HCT116 (cell line): ENCODE measurements around the gene CLASP1. TPM values are rescaled to one million over a fixed set of nuclear protein-coding genes. Genes with fewer than 3 reads are reported as not detected.

ENCODE experiments used
- ATAC-seq: fragments of 200-7000 bp; cut with Tn5 transposase; 2 replicates; pipeline ENCODE4 v1.9.1; 2020; ENCODE audit warnings: mild to moderate bottlenecking, moderate library complexity
- BruUV-seq: library from RNA; stranded (reverse); fragments of 400-500 nt; replicated peaks from 2 replicates; lab custom pipeline; 2021; lab: Mats Ljungman, UMichigan
- CTCF ChIA-PET: fragments of 300-600 bp; sonication (Branson Sonifier 250); formaldehyde crosslinking; loops from one replicate; lab custom pipeline; 2021; ENCODE audit warnings: antibody characterized with exemption; lab: Charles Lee
- POLR2A ChIA-PET: fragments of 300-600, 350-600 bp; sonication (Branson Sonifier 250); formaldehyde crosslinking; loops from one replicate; lab custom pipeline; 2021; ENCODE audit warnings: antibody characterized with exemption; lab: Charles Lee
- RAD21 ChIA-PET, 2 experiments: fragments of 300-600 bp; sonication (Branson Sonifier 250); formaldehyde crosslinking; loops; one replicate each; lab custom pipeline; 2023; ENCODE audit warnings: low total read pairs in 2 of 2; ENCODE audit not compliant: uncharacterized antibody in 2 of 2, unreplicated experiment in 2 of 2, low non-redundant PET in 1 of 2; lab: Charles Lee
- DNase-seq: peaks from one replicate; pipeline ENCODE4 v3.0.0-alpha.2; 2010; ENCODE audit warnings: low read depth, low spot score
- H2AFZ ChIP-seq: fragments of 200-600 bp; shearing (Covaris generic), sonication (generic); 2 replicates; pipeline ENCODE4 v1.6.1; 2017; ENCODE audit warnings: low read depth, mixed run types, mixed read lengths, antibody characterized with exemption, low read length; ENCODE audit not compliant: poor library complexity, severe bottlenecking
- H3K27ac ChIP-seq: 2 replicates; pipeline ENCODE4 v1.5.1; 2012; ENCODE audit warnings: low read depth, low read length
- H3K27me3 ChIP-seq: fragments of 200-600 bp; sonication (generic); 2 replicates; pipeline ENCODE4 v1.6.1; 2016; ENCODE audit warnings: mixed run types, low read length, mixed read lengths; ENCODE audit not compliant: insufficient read depth
- H3K36me3 ChIP-seq, 2 experiments: fragments of 200-500 bp in 1 of 2; fragments of 200-600 bp in 1 of 2; sonication (Bioruptor generic) in 1 of 2; sonication (generic) in 1 of 2; 2 replicates each; pipeline versions ENCODE4 v1.5.1 to v1.6.1; 2014 to 2016; ENCODE audit warnings: low read length in 2 of 2, inconsistent platforms in 1 of 2, mixed read lengths in 1 of 2, mixed run types in 1 of 2; ENCODE audit not compliant: insufficient read depth in 2 of 2, control insufficient read depth in 1 of 2
- H3K4me1 ChIP-seq, 2 experiments: fragments of 200-600 bp in 1 of 2; sonication (generic) in 1 of 2; 2 replicates each; pipeline versions ENCODE4 v1.5.1 to v1.6.1; 2012 to 2017; ENCODE audit warnings: low read length in 2 of 2, inconsistent platforms in 1 of 2, mild to moderate bottlenecking in 1 of 2, mixed read lengths in 1 of 2, mixed run types in 1 of 2, moderate library complexity in 1 of 2; ENCODE audit not compliant: insufficient read depth in 2 of 2, control insufficient read depth in 1 of 2
- H3K4me2 ChIP-seq: fragments of 200-600 bp; sonication (generic); 2 replicates; pipeline ENCODE4 v1.6.1; 2017; ENCODE audit warnings: mixed run types, low read length, mixed read lengths
- H3K4me3 ChIP-seq, 2 experiments: fragments of 200-600 bp in 1 of 2; sonication (generic) in 1 of 2; replicated peaks in 1 of 2; 2 replicates each; pipeline ENCODE4 v1.5.1; 2011 to 2016; ENCODE audit warnings: low read length in 2 of 2, control low read depth in 1 of 2, low read depth in 1 of 2, mild to moderate bottlenecking in 1 of 2, mixed read lengths in 1 of 2, mixed run types in 1 of 2
- H3K79me2 ChIP-seq: fragments of 200-600 bp; sonication (generic); 2 replicates; pipeline ENCODE4 v1.6.1; 2017; ENCODE audit warnings: mild to moderate bottlenecking, mixed run types, low read length, moderate library complexity, mixed read lengths; ENCODE audit not compliant: insufficient read depth
- H3K9ac ChIP-seq: fragments of 200-600 bp; sonication (generic); 2 replicates; pipeline ENCODE4 v1.6.1; 2016; ENCODE audit warnings: low read length, mixed read lengths
- H3K9me2 ChIP-seq: fragments of 200-600 bp; sonication (generic), shearing (Covaris generic); 2 replicates; pipeline ENCODE4 v1.6.1; 2017; ENCODE audit warnings: mixed run types, mild to moderate bottlenecking, moderate library complexity; ENCODE audit not compliant: insufficient read depth
- H3K9me3 ChIP-seq, 2 experiments: fragments of 200-500 bp in 1 of 2; fragments of 200-600 bp in 1 of 2; sonication (Bioruptor generic) in 1 of 2; sonication (generic) in 1 of 2; 2 replicates each; pipeline ENCODE4 v1.6.1; 2014 to 2017; ENCODE audit warnings: low read length in 2 of 2, mixed read lengths in 2 of 2, inconsistent platforms in 1 of 2, low read depth in 1 of 2, mild to moderate bottlenecking in 1 of 2, mixed run types in 1 of 2, moderate library complexity in 1 of 2; ENCODE audit not compliant: control insufficient read depth in 1 of 2, insufficient read depth in 1 of 2
- H4K20me1 ChIP-seq: fragments of 200-600 bp; sonication (generic), shearing (Covaris generic); 2 replicates; pipeline ENCODE4 v1.6.1; 2017; ENCODE audit warnings: mixed run types, mild to moderate bottlenecking, moderate library complexity; ENCODE audit not compliant: insufficient read depth
- CBX3 ChIP-seq: IDR thresholded peaks from 2 replicates; pipeline ENCODE4 v1.6.1; 2012; ENCODE audit warnings: low read depth
- ELF1 ChIP-seq: IDR thresholded peaks from 2 replicates; pipeline ENCODE4 v1.6.1; 2012; ENCODE audit warnings: low read depth, borderline replicate concordance
- FOSL1 ChIP-seq: IDR thresholded peaks from 2 replicates; pipeline ENCODE4 v1.6.1; 2012; ENCODE audit warnings: low read depth
- POLR2A ChIP-seq: IDR thresholded peaks from 2 replicates; pipeline ENCODE4 v1.7.0; 2011; ENCODE audit warnings: borderline replicate concordance; ENCODE audit not compliant: insufficient read depth, insufficient read length; ENCODE audit errors: extremely low read depth
- SP1 ChIP-seq: IDR thresholded peaks from 2 replicates; pipeline ENCODE4 v1.6.1; 2012; ENCODE audit warnings: low read depth
- intact Hi-C: fragments of 100-400 bp; cut with micrococcal nuclease; formaldehyde crosslinking; loops from 2 replicates; pipeline ENCODE4 v1.10.0; 2022
- total RNA-seq: library from RNA; stranded (reverse); gene quantifications from one replicate; pipeline ENCODE4 v1.2.1, GENCODE V29; 2021; ENCODE audit not compliant: unreplicated experiment
- TF ChIP-seq, protein P1 (sequence below): IDR thresholded peaks from 2 replicates; pipeline ENCODE4 v1.6.1; 2011; ENCODE audit warnings: mild to moderate bottlenecking, low read length, moderate library complexity; ENCODE audit not compliant: insufficient replicate concordance; ENCODE audit errors: extremely low read depth
- TF ChIP-seq, protein P2 (sequence below): IDR thresholded peaks from 2 replicates; pipeline ENCODE4 v1.6.1; 2012
- TF ChIP-seq, protein P3 (sequence below): IDR thresholded peaks from 2 replicates; pipeline ENCODE4 v1.6.1; 2012

CLASP1 gene
- total RNA-seq, 1 experiment from 2014 or later: 41.9 TPM

DNA sequence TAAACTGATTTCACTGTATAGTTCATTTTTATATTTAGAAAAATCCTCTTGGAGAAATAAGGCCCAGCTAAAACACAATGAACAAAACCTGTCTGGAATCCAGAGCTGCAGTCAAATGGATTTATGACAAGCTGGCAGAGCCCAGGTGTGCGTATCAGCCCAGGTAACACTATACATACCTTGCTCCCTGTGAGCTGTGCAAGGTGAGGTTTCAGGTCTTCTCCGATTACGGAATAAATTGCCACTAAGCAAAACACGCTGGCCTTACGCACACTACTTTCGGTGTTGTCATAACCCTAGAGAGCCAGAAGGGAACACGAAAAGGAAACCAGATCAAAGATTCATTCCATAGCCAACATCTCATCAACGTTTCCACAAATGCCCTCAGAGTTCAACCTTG, 302.4 kb downstream of the CLASP1 start:
- no peak overlapping the region for H3K4me3 ChIP-seq
- no peaks in the 10 kb centered on the region for H3K9me2 ChIP-seq
- H3K4me2 ChIP-seq: no peak overlapping the region
- H3K4me1 ChIP-seq: no peaks in the 10 kb centered on the region
- ChIA-PET RAD21 (no interaction called here), CTCF (interaction anchor here (0.8 to 1.8 kb wide), 3 partner anchors 9 to 218 kb away, joined by 4 read pairs; no protein-coding TSS in a partner anchor), POLR2A (no interaction called here)
- no peaks in the 10 kb centered on the region for H3K9me3 ChIP-seq
- BruUV-seq: no TSS peak
- H2AFZ ChIP-seq: no peak overlapping the region
- peaks cover 5 to 11% of the 10 kb centered on the region in 2 experiments; a peak in 1 of 4 replicates for H3K36me3 ChIP-seq
- no peak for TF ChIP-seq FOSL1
- TF ChIP-seq, protein P1, sequence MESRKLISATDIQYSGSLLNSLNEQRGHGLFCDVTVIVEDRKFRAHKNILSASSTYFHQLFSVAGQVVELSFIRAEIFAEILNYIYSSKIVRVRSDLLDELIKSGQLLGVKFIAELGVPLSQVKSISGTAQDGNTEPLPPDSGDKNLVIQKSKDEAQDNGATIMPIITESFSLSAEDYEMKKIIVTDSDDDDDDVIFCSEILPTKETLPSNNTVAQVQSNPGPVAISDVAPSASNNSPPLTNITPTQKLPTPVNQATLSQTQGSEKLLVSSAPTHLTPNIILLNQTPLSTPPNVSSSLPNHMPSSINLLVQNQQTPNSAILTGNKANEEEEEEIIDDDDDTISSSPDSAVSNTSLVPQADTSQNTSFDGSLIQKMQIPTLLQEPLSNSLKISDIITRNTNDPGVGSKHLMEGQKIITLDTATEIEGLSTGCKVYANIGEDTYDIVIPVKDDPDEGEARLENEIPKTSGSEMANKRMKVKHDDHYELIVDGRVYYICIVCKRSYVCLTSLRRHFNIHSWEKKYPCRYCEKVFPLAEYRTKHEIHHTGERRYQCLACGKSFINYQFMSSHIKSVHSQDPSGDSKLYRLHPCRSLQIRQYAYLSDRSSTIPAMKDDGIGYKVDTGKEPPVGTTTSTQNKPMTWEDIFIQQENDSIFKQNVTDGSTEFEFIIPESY: no peak
- no peak for TF ChIP-seq CBX3
- TF ChIP-seq, protein P2, sequence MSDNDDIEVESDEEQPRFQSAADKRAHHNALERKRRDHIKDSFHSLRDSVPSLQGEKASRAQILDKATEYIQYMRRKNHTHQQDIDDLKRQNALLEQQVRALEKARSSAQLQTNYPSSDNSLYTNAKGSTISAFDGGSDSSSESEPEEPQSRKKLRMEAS: no peak
- TF ChIP-seq ELF1: no peak
- TF ChIP-seq SP1: no peak
- ATAC-seq: no peak
- H3K79me2 ChIP-seq: no peaks in the 10 kb centered on the region
- no peaks in the 10 kb centered on the region for H3K27me3 ChIP-seq
- H3K9ac ChIP-seq: no peak overlapping the region
- H4K20me1 ChIP-seq: no peaks in the 10 kb centered on the region
- DNase-seq: no peak
- H3K27ac ChIP-seq: no peak overlapping the region
- intact Hi-C loops: no loop called here

DNA sequence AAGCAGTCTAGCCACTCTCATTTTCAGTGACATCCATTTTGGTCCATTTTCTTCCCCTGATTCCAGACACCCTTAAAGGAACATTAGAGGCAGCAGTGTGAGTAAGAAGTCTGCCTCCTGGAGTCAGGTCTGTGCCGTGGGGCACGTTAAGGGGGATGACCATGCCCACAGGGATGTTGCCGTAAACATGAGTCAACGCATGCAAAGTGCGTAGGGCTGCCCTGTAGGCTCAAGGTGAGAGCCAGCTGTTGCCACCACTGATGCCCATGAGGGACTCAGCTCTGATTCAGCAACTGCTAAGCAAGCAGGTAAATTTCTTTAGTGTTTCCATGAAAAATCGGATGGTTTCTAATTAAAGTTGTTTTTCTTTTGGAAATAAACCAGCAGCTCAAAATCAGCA, 302.9 kb downstream of the CLASP1 start:
- no peak overlapping the region for H3K4me2 ChIP-seq
- H3K27me3 ChIP-seq: no peaks in the 10 kb centered on the region
- no TSS peak for BruUV-seq
- H3K4me1 ChIP-seq: no peaks in the 10 kb centered on the region
- no peaks in the 10 kb centered on the region for H3K9me2 ChIP-seq
- intact Hi-C loops: no loop called here
- ChIA-PET RAD21 (no interaction called here), CTCF (interaction anchor here (1.8 kb wide), 1 partner anchor 218 kb away, joined by 4 read pairs; no protein-coding TSS in a partner anchor), POLR2A (no interaction called here)
- H3K9ac ChIP-seq: no peak overlapping the region
- H3K4me3 ChIP-seq: no peak overlapping the region
- H3K79me2 ChIP-seq: no peaks in the 10 kb centered on the region
- H4K20me1 ChIP-seq: no peaks in the 10 kb centered on the region
- H3K9me3 ChIP-seq: no peaks in the 10 kb centered on the region
- TF ChIP-seq, protein P3, sequence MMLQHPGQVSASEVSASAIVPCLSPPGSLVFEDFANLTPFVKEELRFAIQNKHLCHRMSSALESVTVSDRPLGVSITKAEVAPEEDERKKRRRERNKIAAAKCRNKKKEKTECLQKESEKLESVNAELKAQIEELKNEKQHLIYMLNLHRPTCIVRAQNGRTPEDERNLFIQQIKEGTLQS: no peak
- no peak for TF ChIP-seq POLR2A
- no peak overlapping the region for H2AFZ ChIP-seq
- H3K36me3 ChIP-seq: peaks cover 5 to 11% of the 10 kb centered on the region in 2 experiments; a peak in 1 of 4 replicates
- H3K27ac ChIP-seq: no peak overlapping the region
- ATAC-seq: no peak
- no peak for DNase-seq
